SW 1271 (cell line): Measurements from ENCODE around the gene NPTN.

Source experiments
- DNase-seq, 2 experiments: peaks; one replicate each; lab custom pipeline; 2025; lab: John Stamatoyannopoulos, UW

Gene NPTN

DNA sequence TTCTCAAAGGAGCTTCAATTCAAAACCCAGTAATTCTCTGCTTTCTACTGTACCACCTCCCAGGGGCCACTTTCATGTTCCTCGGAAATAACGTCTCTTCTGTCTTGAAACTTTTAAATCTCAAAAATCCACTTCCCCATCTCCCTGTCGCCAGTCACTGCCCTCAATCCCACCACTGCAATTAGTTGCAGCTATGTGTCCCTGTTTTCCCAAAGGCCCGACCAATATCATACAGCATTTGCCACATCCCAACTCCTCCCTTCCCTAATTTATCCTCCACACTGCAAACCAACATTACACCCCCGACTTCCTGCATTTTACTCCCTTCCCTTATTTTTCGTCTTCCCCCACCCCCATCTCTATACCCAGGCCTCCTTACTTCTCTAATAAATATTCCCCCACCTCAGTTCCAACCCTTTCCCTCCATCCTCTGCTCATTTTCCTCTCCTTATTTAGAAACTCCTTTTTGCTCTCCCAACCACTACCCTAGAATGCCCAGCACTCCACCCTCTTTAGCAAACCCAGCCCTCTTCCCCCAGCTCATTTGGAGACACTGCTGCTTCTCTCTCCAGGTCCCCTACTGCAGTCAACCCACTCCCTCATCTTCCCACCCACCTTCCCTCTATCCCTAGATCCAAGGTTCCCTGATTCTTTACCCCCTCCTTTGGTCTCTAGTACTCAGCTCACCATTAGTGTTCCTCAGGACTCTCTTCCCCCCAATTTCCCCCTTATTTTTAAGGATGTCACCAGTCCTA is 1.1 kb downstream of the NPTN start:
- peak in 1 of 2 experiments; percentile 49 for DNase-seq

- no peak for DNase-seq
These were observed 2.2 kb downstream of the NPTN start for GRCh38 chr15:73630921-73631362.

DNA sequence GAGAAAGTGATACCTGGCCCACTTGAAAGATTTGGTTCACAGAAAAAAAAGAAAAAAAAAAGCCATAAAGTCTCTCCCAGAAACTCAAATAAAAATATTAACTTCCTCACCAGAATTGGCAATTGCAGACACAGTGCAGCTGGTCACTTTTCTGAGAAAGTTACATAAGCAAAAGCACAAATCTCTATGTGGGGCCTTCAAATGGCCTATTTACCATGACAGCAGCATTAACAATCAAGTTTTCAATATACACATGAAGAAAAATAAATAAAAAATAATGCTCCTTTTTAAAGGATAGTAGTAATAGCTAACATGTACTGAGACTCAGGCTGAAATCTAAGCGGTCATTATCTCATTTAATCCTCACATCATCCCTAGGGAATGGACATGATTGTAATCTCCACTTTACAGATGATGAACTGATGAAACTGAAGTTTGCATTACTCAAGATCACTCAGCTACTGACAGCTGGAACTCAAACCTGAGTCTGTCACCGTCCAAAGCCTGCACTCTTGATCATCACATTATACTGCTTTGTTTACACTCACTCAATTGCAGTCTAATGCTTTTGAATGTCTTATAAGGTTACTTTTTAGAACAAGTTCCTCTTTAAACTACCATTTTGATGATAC is 3.3 kb downstream of the NPTN start:
- DNase-seq, result no peak

DNA sequence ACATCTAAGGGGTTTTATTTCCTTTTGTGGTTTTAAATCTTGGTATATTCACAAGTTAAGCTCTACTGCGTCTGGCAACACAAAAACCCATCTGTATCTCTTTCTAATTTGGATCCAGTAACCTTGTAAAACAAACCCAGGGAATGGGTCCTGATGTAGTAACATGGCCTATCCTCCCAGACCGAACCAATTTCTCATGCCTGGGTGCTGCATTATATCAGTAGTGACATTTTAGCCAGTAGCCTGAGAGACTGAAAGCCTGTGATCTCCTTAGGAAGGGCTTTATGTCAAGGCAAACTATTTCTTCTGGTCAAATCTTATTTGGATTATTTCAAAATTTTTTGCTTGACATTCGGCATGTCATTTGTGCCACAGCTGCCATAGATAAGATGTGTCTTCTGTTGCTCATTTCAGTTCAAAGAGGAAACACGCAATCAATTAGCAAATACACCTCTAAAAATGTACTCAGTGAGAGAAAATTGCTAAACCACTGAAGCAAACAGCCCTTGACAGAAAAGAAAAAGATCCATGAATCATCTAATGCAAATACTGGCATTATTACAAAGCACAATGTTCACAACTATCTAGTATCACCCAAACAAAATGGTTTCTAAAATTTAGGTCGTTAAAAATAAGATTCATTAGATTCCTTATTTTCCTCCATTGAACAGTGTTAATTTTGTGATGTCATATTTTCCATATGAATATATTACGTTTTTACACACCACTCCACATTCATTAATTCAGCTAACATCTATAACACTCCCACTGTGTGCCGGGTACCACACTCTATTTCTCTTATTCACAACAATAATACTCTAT is 4.0 kb downstream of the NPTN start:
- DNase-seq, result no peak

- no peak for DNase-seq
These were observed 5.1 kb downstream of the NPTN start for GRCh38 chr15:73628102-73628501.

- no peak for DNase-seq
These were observed 7.1 kb downstream of the NPTN start for GRCh38 chr15:73626072-73626471.

DNA sequence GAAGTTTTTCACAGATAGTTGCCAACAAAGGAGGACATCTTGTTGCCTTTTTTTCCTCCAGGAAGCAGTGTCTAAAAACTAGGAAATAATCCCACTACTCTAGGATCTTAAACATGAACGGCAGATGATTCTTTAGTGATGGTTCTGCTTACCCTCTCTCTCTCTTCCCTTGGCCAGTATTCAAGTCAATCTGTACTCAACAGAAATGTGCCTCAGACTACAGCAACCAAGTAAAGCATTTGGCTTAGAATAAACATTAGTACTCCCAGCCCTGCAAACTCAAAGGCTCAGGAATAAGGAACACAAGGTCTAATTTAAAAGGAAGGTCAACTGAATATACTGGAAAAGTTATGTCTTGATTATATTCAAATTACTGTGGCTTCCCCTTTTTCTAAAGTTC is 8.7 kb downstream of the NPTN start:
- no peak for DNase-seq

GRCh38 chr15:73621286-73621826 is 11.8 kb downstream of the NPTN start:
- no peak for DNase-seq

DNA sequence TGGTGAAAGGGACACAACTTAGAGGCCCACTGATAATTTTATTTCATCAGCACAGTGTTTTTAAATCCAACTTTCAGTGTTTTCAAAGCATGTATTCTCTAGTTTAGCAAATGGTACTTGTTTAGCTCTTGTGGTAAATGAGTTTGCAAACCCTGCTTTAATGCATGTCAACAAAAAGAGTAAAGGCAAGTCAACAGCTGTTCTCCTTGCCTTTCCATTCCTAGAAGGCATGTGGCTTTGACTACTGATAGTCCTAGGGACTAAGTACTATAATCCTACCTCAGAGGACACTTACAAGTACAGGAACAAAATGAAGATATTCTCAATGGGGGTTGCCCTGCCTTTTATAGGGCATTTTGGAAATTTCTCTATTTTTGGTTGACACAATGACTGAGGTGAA is 13.1 kb downstream of the NPTN start:
- DNase-seq, result no peak

DNA sequence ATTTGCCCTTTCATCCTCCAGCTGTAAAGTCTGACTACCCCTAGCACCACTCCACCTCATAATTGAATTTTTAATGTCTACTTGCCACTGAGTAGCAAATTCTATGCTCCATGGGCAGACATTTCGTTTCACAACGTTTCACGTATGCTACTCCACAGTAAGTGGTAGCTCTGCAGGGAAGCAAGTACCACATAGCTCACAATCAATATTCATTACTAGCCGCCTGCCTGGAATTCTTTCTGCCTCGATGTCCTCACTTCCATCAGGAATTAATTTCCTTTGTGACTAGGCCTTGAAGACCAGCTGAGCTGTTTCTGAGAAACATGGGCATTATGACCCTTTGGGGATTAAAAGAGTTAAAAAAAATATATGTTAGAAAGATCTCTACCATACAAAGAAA is 15.3 kb downstream of the NPTN start:
- no peak for DNase-seq

DNA sequence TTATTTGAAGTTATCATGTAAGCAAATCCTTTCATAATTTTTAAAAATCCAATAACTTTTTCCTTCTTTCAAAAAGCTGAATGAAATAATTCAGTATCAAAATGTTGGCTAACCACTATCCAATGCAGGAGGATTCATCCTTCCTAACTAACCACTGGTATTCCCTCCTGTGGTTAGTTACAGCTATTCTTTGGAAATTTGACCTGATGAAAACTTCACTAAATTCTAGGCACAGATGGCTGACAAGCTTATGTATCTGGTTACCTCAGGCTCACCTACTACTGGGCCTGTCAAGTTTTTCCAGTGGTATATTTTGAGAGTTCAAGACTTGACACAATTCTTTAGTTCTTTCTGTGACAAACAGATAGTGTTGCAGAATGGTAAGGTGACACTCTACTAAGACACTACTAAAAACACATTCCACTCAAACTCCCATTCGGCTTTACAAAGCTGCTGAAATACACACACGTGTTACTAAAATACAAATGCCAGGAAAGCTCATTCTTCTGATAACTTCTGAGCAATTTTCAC is 15.8 kb downstream of the NPTN start:
- DNase-seq, result no peak

- no peak for DNase-seq
These were observed 24.2 kb downstream of the NPTN start for GRCh38 chr15:73608941-73609340.

DNA sequence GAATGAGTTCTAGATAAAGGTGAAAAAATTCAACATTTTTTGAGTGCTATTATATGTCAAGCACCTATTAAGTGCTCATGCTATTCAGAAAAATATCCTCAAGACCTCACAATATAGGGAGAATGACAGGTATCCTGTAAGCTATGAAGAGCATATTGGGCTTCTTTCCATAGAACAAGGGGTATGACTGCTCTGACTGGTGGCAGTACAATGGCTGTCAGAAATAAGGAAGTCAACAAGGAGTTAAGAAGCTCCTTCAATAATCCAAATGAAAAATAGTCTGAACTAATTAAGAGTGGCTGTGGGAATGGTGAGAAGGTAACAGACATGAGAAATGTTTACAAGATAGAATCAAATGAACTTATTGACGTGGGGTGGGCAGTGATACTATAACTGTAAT is 24.7 kb downstream of the NPTN start:
- DNase-seq, result no peak

DNA sequence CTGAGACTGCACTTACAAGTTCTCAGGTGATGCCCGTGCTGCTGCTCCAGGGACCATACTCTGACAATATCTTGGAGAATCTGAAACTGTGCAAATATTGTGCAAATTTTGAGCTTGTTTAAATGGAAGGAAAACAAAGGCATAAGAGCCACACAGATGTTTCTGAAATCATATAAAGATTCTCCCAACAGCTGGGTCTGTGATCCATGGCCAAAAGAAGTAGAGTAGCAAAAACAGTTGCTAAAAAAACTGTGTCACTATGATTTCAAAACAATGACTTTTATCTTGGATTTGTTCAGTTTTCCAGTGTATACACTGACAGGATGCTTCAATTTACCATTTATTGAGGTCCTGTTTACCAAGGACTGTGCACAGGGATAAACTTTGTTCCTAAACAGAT is 25.3 kb downstream of the NPTN start:
- DNase-seq, result no peak

DNA sequence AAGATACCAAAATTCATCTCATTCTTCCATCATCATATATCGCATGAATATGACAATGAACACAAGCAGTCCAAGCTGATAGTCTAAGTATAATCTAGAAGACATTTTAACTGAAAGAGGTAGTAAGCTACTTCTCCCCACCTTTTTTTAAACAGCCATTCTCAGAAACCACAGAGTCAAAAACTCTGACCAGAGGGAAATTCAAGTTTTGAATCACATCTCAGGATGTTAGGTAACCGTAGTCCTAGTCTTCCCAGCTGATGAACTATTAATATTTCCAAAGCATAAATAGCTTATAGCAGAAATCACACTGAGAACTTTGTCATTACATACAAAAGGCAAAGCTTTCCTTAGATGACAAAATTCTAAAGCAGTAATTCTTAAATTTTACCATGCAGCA is 25.8 kb downstream of the NPTN start:
- no peak for DNase-seq

- DNase-seq, result no peak
These were observed 27.3 kb downstream of the NPTN start for GRCh38 chr15:73605759-73606436.

DNA sequence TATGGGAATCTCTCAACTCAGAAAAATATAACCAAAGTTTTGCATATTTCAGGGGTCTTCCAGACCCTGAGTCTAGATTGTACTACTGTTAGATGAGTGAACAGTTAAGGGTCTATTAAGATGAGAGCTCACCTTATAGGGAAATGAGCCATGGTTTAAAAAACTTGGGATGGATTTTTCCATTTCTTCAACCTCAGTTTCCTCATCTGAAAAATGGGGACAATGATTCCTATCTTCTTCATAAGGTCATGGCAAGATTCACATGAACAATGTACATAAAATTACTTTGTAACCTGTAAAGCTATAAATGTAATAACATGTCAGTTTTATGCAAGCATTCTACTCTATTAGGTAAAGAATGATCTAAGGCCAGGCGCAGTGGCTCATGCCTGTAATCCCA is 28.7 kb downstream of the NPTN start:
- no peak for DNase-seq

DNA sequence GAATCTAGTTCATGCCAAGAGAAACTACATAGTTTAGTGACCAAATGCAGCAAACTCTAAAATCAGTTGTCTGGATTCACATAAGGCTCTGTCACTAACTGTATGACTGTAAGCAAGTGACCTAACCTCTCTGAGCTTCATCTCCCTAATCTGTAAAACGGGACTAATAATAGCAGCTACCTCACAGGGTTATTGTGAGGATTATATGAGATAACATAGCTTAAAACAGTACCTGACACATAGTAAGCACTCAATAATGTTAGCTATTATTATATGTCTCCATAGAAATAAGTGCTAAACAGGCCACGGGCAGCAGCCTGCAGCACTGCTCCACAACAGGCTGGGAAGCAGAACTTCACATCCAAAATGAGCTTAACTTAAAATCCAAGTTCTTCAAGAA is 30.2 kb downstream of the NPTN start:
- no peak for DNase-seq

GRCh38 chr15:73602446-73602843 is 30.7 kb downstream of the NPTN start:
- no peak for DNase-seq

- peak in 1 of 2 experiments; percentile 38 for DNase-seq
These were observed 31.4 kb downstream of the NPTN start for GRCh38 chr15:73601451-73602445.
